ENCODE data around the gene KCNJ16. TPM values are rescaled to one million over a fixed set of nuclear protein-coding genes. Genes with fewer than 3 reads are reported as not detected.

The KCNJ16 gene
- total RNA-seq, 1 donor from 2014 or later, result 0.17 TPM

DNA sequence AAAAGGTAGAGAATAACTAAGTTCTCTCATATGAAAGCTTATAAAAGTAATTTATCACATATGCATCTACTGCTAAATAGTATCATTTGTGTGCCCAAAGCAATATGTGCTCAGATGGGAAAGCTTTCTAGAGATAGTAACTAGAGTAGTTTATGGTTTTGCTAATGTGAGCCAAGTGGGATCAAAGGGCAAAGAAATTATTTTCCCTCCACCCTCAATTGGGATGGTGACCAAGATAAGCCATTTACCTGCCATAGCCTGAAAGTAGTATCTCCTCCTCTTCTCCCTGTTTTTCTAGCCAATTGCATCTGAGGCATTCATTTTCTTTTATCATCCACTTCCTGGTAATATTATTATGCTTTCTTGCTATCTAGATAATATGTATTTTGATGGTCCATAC is 41.9 kb upstream of the KCNJ16 start:
- DNase-seq (ENCODE audit: low spot score), result no peak
- TF ChIP-seq, protein P1, sequence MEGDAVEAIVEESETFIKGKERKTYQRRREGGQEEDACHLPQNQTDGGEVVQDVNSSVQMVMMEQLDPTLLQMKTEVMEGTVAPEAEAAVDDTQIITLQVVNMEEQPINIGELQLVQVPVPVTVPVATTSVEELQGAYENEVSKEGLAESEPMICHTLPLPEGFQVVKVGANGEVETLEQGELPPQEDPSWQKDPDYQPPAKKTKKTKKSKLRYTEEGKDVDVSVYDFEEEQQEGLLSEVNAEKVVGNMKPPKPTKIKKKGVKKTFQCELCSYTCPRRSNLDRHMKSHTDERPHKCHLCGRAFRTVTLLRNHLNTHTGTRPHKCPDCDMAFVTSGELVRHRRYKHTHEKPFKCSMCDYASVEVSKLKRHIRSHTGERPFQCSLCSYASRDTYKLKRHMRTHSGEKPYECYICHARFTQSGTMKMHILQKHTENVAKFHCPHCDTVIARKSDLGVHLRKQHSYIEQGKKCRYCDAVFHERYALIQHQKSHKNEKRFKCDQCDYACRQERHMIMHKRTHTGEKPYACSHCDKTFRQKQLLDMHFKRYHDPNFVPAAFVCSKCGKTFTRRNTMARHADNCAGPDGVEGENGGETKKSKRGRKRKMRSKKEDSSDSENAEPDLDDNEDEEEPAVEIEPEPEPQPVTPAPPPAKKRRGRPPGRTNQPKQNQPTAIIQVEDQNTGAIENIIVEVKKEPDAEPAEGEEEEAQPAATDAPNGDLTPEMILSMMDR (IDR thresholded peaks at IDR 0.05), result no peak

DNA sequence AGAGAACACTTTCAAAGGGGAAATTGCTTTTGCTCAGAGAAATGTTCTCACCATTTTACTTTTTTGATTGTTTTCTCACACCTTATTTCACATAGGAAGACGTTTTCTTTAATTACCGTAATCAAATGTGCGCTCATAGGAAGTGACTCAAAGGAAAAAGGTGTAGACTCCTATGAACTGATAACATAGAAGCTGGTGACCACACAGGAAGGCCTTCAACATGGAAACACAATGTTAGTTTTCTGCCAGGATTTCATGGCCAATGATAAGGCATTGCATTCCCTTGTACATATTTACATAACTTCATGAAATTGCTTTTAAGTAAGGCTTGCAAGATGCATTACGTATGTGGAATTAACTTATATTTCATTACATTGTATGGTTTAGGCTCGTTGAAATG is 40.9 kb upstream of the KCNJ16 start:
- Mint-ChIP-seq H3K9me3 (ENCODE audit: low read depth) (no peaks in the 10 kb centered on the region), H3K27ac (ENCODE audit: unreplicated experiment) (no peak overlapping the region), H3K36me3 (ENCODE audit: low read depth) (no peaks in the 10 kb centered on the region), H3K27me3 (ENCODE audit: low read depth) (no peaks in the 10 kb centered on the region), H3K4me1 (ENCODE audit: low read depth) (no peaks in the 10 kb centered on the region), H3K4me3 (ENCODE audit: unreplicated experiment) (no peak overlapping the region)
- TF ChIP-seq, protein P1 (IDR thresholded peaks at IDR 0.05), result no peak
- no peak for DNase-seq (ENCODE audit: low spot score)

More for the DNA sequence above, 41.9 kb upstream of the KCNJ16 start:
- Mint-ChIP-seq H3K27me3 (ENCODE audit: low read depth) (no peaks in the 10 kb centered on the region), H3K36me3 (ENCODE audit: low read depth) (no peaks in the 10 kb centered on the region), H3K27ac (ENCODE audit: unreplicated experiment) (no peak overlapping the region), H3K4me3 (ENCODE audit: unreplicated experiment) (no peak overlapping the region), H3K9me3 (ENCODE audit: low read depth) (no peaks in the 10 kb centered on the region), H3K4me1 (ENCODE audit: low read depth) (no peaks in the 10 kb centered on the region)

DNA sequence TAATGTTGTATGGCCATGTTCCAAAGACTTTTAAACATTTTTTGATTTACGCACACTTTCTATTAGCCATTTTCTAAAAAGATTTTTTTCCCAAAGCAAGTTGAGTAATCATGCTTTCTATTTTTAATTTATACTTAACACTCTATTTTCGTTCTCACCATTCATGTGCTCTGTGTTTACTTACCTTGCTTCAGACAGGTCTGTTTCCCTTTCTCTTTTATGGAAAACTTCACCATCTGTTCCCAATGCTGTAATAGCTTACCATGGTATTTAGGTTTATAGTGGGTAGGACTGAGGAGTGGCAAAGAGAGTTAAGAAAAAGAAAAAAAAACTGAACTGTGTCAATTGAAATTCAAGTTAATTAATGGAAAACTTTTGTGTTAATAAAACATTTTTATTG is 37.5 kb upstream of the KCNJ16 start:
- DNase-seq (ENCODE audit: low spot score), result no peak
- Mint-ChIP-seq H3K9me3 (ENCODE audit: low read depth) (no peaks in the 10 kb centered on the region), H3K27me3 (ENCODE audit: low read depth) (no peaks in the 10 kb centered on the region), H3K4me3 (ENCODE audit: unreplicated experiment) (no peak overlapping the region), H3K27ac (ENCODE audit: unreplicated experiment) (no peak overlapping the region), H3K36me3 (ENCODE audit: low read depth) (no peaks in the 10 kb centered on the region), H3K4me1 (ENCODE audit: low read depth) (peaks cover 7% of the 10 kb centered on the region)
- TF ChIP-seq, protein P1 (IDR thresholded peaks at IDR 0.05), result no peak

DNA sequence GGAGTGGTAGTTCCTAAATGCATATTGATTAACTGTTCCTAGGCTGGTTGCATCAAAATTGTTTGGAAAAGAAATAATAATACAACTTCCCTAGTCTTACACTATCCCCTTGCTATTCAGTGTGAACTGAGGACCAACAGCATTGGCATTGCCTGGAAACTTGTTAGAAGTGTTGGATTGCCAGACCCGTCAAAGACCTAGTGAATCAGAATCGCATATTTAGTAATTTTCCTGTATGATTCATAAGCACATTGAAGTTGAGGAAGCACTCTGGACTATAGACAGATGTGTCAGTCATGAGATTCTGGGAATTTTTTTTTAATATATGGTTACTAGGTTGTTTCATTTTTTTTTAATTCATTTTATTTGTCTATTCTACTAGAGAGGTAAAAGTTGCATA is 34.7 kb upstream of the KCNJ16 start:
- Mint-ChIP-seq H3K4me1 (ENCODE audit: low read depth) (peaks cover 7% of the 10 kb centered on the region), H3K27ac (ENCODE audit: unreplicated experiment) (no peak overlapping the region), H3K9me3 (ENCODE audit: low read depth) (no peaks in the 10 kb centered on the region), H3K27me3 (ENCODE audit: low read depth) (no peaks in the 10 kb centered on the region), H3K36me3 (ENCODE audit: low read depth) (no peaks in the 10 kb centered on the region), H3K4me3 (ENCODE audit: unreplicated experiment) (no peak overlapping the region)
- TF ChIP-seq, protein P1 (IDR thresholded peaks at IDR 0.05), result no peak
- no peak for DNase-seq (ENCODE audit: low spot score)

DNA sequence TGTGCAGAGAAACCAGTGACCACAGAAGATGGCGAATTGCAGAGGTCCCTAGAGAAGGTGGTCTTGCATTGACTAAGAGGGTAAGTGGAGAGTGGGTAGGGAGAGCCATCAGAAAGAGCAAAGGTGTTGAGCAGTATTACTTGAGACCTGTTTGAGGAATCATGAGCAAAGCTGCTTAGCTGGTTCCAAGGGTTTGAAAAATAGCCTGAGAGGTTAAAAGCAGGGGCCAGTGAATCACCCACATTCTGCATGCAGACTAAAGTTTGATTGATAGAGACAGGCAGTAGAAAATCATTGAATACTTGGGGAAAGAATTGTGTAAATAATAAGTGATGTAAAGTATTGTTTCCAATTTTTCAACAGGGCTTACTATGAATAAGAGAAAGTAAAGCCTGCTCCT is 34.0 kb upstream of the KCNJ16 start:
- Mint-ChIP-seq H3K27me3 (ENCODE audit: low read depth) (no peaks in the 10 kb centered on the region), H3K27ac (ENCODE audit: unreplicated experiment) (no peak overlapping the region), H3K4me1 (ENCODE audit: low read depth) (peaks cover 7% of the 10 kb centered on the region), H3K9me3 (ENCODE audit: low read depth) (no peaks in the 10 kb centered on the region), H3K36me3 (ENCODE audit: low read depth) (no peaks in the 10 kb centered on the region), H3K4me3 (ENCODE audit: unreplicated experiment) (no peak overlapping the region)
- TF ChIP-seq, protein P1 (IDR thresholded peaks at IDR 0.05), result no peak
- DNase-seq (ENCODE audit: low spot score), result no peak
